WTC11 (cell line): Measurements from ENCODE around the gene PI4KB. TPM values are rescaled to one million over a fixed set of nuclear protein-coding genes. Genes with fewer than 3 reads are reported as not detected.

ENCODE experiments used
- ATAC-seq: fragments of 200-7000 bp; cut with Tn5 transposase; 2 replicates; pipeline ENCODE4 v1.10.0; 2021; ENCODE audit warnings: mild to moderate bottlenecking, moderate library complexity
- CTCF ChIA-PET: fragments of 300-600 bp; sonication (Branson Sonifier 250); formaldehyde crosslinking; loops from one replicate; lab custom pipeline; 2021; ENCODE audit warnings: antibody characterized with exemption; lab: Charles Lee
- POLR2A ChIA-PET: fragments of 350-600 bp; sonication (Branson Sonifier 250); formaldehyde crosslinking; loops from one replicate; lab custom pipeline; 2021; ENCODE audit warnings: antibody characterized with exemption; lab: Charles Lee
- DNase-seq: peaks from one replicate; pipeline ENCODE4 v3.0.0; 2021; ENCODE audit warnings: low spot score
- H3K27ac Mint-ChIP-seq: 2 replicates; pipeline ENCODE4 v1.8.0; 2021; ENCODE audit warnings: mixed read lengths
- H3K27me3 Mint-ChIP-seq: 2 replicates; pipeline ENCODE4 v1.8.0; 2021; ENCODE audit warnings: low read depth, mild to moderate bottlenecking, moderate library complexity, mixed read lengths
- H3K36me3 Mint-ChIP-seq: 2 replicates; pipeline ENCODE4 v1.8.0; 2021; ENCODE audit warnings: mixed read lengths
- H3K4me1 Mint-ChIP-seq: 2 replicates; pipeline ENCODE4 v1.8.0; 2022; ENCODE audit warnings: mixed read lengths
- H3K4me3 Mint-ChIP-seq: 2 replicates; pipeline ENCODE4 v1.8.0; 2021; ENCODE audit warnings: mild to moderate bottlenecking, moderate library complexity, mixed read lengths
- H3K9me3 Mint-ChIP-seq: 2 replicates; pipeline ENCODE4 v1.8.0; 2021; ENCODE audit warnings: mixed read lengths
- ARID4B ChIP-seq: sonication (generic); formaldehyde crosslinking; IDR thresholded peaks from 2 replicates; pipeline ENCODE4 v1.8.0; 2023; ENCODE audit warnings: missing genetic modification reagents, mild to moderate bottlenecking, borderline replicate concordance
- ATF2 ChIP-seq: sonication (generic); formaldehyde crosslinking; IDR thresholded peaks from 2 replicates; pipeline ENCODE4 v1.8.1; 2022; ENCODE audit warnings: low read depth, missing genetic modification reagents, borderline replicate concordance
- E2F5 ChIP-seq: sonication (generic); formaldehyde crosslinking; IDR thresholded peaks from 2 replicates; pipeline ENCODE4 v1.8.1; 2022; ENCODE audit warnings: mild to moderate bottlenecking, moderate library complexity, missing genetic modification reagents
- EMX1 ChIP-seq: fragments of 250-450 bp; sonication (Bioruptor Pico); IDR thresholded peaks from 2 replicates; pipeline ENCODE4 v1.8.0; 2021; ENCODE audit warnings: mild to moderate bottlenecking
- MYBL2 ChIP-seq: sonication (generic); formaldehyde crosslinking; IDR thresholded peaks from 2 replicates; pipeline ENCODE4 v1.8.1; 2023; ENCODE audit warnings: mild to moderate bottlenecking, moderate library complexity, missing genetic modification reagents
- NFATC4 ChIP-seq: fragments of 250-450 bp; sonication (Bioruptor Pico); IDR thresholded peaks from 2 replicates; pipeline ENCODE4 v1.9.0; 2021; ENCODE audit warnings: mild to moderate bottlenecking
- TEAD4 ChIP-seq: sonication (generic); formaldehyde crosslinking; IDR thresholded peaks from 2 replicates; pipeline ENCODE4 v1.8.0; 2022; ENCODE audit warnings: mild to moderate bottlenecking, missing genetic modification reagents
- TP53 ChIP-seq: sonication (generic); formaldehyde crosslinking; IDR thresholded peaks from 2 replicates; pipeline ENCODE4 v1.8.1; 2023; ENCODE audit warnings: mild to moderate bottlenecking, missing genetic modification reagents
- ZNF219 ChIP-seq: sonication (generic); formaldehyde crosslinking; IDR thresholded peaks from 2 replicates; pipeline ENCODE4 v1.8.0; 2023; ENCODE audit warnings: missing genetic modification reagents, mild to moderate bottlenecking, borderline replicate concordance
- ZNF317 ChIP-seq: sonication (generic); formaldehyde crosslinking; IDR thresholded peaks from 2 replicates; pipeline ENCODE4 v1.8.1; 2023; ENCODE audit warnings: low read depth, mild to moderate bottlenecking, moderate library complexity, missing genetic modification reagents, borderline replicate concordance
- total RNA-seq: library from RNA; stranded (reverse); gene quantifications from 3 replicates; pipeline ENCODE4 v1.2.3, GENCODE V29; 2021
- TF ChIP-seq, protein P1 (sequence below): fragments of 250-450 bp; sonication (Bioruptor Pico); conservative IDR thresholded peaks from 2 replicates; pipeline ENCODE4 v1.9.0; 2021; ENCODE audit warnings: mild to moderate bottlenecking
- TF ChIP-seq, protein P2 (sequence below): fragments of 250-450 bp; sonication (Bioruptor Pico); IDR thresholded peaks from 2 replicates; pipeline ENCODE4 v1.9.0; 2021; ENCODE audit warnings: mild to moderate bottlenecking
- TF ChIP-seq, protein P3 (sequence below): fragments of 250-450 bp; sonication (Bioruptor Pico); IDR thresholded peaks from 2 replicates; pipeline ENCODE4 v2.1.2; 2022; ENCODE audit warnings: mild to moderate bottlenecking, moderate library complexity
- TF ChIP-seq, protein P4 (sequence below): sonication (generic); formaldehyde crosslinking; IDR thresholded peaks from 2 replicates; pipeline ENCODE4 v1.8.1; 2023; ENCODE audit warnings: mild to moderate bottlenecking, missing genetic modification reagents, moderate library complexity
- TF ChIP-seq, protein P5 (sequence below): sonication (generic); formaldehyde crosslinking; conservative IDR thresholded peaks from 2 replicates; pipeline ENCODE4 v1.8.1; 2022; ENCODE audit warnings: mild to moderate bottlenecking, missing genetic modification reagents
- TF ChIP-seq, protein P6 (sequence below): fragments of 250-450 bp; sonication (Bioruptor Pico); IDR thresholded peaks from 2 replicates; pipeline ENCODE4 v1.9.0; 2021; ENCODE audit warnings: mild to moderate bottlenecking
- TF ChIP-seq, protein P7 (sequence below): sonication (generic); formaldehyde crosslinking; IDR thresholded peaks from 2 replicates; pipeline ENCODE4 v1.8.1; 2023; ENCODE audit warnings: mild to moderate bottlenecking, missing genetic modification reagents

Gene PI4KB
- total RNA-seq, 1 experiment from 2014 or later, result 33.6 TPM

DNA sequence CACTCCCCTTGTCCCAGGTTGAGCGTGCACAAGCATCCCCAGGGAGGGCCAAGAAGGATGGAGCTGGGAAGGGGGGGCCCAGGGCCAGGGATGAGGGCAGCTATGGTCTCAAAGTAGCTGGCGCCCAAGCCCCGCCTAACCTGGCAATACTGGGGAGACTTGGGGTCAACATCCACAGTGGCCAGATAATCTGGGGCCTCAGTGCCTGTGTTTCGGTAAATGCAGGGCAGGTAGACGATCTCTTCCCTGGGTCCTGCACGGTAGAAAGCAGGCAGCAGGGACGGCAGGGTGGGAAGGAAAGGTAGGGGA is 42.0 kb upstream of the PI4KB start:
- peaks cover 3% of the 10 kb centered on the region for H3K36me3 Mint-ChIP-seq
- no peak overlapping the region for H3K4me3 Mint-ChIP-seq
- no peaks in the 10 kb centered on the region for H3K27me3 Mint-ChIP-seq
- ATAC-seq (no peak), DNase-seq (no peak)
- ChIA-PET POLR2A (no interaction called here), CTCF (interaction anchor here (1.1 to 1.9 kb wide), 8 partner anchors 10 to 348 kb away, joined by 3 to 11 read pairs (median 4); partner anchors contain the start of genes CGN and PSMB4)
- H3K27ac Mint-ChIP-seq, result no peak overlapping the region
- peaks cover 24% of the 10 kb centered on the region for H3K4me1 Mint-ChIP-seq
- H3K9me3 Mint-ChIP-seq, result peaks cover under 1% of the 10 kb centered on the region
- no peak for TF ChIP-seq ATF2 (CRISPR knock-in tag)
- TF ChIP-seq, protein P1, sequence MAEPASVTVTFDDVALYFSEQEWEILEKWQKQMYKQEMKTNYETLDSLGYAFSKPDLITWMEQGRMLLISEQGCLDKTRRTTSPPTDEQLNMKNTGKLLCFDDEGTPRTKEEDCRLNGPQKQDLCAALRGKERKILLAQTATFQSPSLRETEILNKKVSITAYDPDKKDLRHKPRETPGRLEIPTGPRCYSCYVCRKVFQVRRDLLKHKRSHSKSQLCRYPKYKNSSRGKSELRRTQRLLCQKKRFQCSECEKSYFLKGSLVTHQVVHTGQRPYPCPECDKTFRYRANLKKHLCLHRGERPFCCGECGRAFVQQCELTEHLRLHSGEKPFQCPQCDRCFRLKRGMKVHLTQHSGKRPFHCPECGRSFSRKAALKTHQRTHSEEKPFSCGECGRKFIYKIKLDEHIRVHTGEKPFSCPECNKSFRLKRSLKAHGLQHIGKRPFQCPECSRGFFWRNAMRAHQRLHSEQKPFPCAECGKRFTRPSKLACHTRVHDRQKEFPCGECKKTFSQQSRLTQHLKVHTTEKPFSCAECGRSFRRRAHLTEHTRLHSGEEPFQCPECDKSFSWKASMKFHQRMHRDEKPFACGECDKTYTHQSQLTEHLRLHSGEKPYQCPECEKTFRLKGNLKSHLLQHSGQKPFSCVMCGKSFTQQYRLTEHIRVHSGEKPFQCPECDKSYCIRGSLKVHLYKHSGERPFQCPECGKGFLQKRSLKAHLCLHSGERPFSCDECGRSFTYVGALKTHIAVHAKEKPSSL, result no peak
- no peak for TF ChIP-seq E2F5 (CRISPR knock-in tag)
- TF ChIP-seq, protein P2, sequence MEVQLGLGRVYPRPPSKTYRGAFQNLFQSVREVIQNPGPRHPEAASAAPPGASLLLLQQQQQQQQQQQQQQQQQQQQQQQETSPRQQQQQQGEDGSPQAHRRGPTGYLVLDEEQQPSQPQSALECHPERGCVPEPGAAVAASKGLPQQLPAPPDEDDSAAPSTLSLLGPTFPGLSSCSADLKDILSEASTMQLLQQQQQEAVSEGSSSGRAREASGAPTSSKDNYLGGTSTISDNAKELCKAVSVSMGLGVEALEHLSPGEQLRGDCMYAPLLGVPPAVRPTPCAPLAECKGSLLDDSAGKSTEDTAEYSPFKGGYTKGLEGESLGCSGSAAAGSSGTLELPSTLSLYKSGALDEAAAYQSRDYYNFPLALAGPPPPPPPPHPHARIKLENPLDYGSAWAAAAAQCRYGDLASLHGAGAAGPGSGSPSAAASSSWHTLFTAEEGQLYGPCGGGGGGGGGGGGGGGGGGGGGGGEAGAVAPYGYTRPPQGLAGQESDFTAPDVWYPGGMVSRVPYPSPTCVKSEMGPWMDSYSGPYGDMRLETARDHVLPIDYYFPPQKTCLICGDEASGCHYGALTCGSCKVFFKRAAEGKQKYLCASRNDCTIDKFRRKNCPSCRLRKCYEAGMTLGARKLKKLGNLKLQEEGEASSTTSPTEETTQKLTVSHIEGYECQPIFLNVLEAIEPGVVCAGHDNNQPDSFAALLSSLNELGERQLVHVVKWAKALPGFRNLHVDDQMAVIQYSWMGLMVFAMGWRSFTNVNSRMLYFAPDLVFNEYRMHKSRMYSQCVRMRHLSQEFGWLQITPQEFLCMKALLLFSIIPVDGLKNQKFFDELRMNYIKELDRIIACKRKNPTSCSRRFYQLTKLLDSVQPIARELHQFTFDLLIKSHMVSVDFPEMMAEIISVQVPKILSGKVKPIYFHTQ (CRISPR knock-in tag), result no peak
- no peak for TF ChIP-seq ZNF219
- no peak for TF ChIP-seq TP53 (CRISPR knock-in tag)
- TF ChIP-seq NFATC4, result no peak
- TF ChIP-seq, protein P3, sequence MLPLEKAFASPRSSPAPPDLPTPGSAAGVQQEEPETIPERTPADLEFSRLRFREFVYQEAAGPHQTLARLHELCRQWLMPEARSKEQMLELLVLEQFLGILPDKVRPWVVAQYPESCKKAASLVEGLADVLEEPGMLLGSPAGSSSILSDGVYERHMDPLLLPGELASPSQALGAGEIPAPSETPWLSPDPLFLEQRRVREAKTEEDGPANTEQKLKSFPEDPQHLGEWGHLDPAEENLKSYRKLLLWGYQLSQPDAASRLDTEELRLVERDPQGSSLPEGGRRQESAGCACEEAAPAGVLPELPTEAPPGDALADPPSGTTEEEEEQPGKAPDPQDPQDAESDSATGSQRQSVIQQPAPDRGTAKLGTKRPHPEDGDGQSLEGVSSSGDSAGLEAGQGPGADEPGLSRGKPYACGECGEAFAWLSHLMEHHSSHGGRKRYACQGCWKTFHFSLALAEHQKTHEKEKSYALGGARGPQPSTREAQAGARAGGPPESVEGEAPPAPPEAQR, result no peak
- no peak for TF ChIP-seq ZNF317 (CRISPR knock-in tag)
- TF ChIP-seq, protein P4, sequence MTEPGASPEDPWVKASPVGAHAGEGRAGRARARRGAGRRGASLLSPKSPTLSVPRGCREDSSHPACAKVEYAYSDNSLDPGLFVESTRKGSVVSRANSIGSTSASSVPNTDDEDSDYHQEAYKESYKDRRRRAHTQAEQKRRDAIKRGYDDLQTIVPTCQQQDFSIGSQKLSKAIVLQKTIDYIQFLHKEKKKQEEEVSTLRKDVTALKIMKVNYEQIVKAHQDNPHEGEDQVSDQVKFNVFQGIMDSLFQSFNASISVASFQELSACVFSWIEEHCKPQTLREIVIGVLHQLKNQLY, result no peak
- TF ChIP-seq, protein P5, sequence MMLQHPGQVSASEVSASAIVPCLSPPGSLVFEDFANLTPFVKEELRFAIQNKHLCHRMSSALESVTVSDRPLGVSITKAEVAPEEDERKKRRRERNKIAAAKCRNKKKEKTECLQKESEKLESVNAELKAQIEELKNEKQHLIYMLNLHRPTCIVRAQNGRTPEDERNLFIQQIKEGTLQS, result no peak
- TF ChIP-seq ARID4B (CRISPR knock-in tag), result no peak
- no peak for TF ChIP-seq TEAD4 (CRISPR knock-in tag)
- TF ChIP-seq, protein P6, sequence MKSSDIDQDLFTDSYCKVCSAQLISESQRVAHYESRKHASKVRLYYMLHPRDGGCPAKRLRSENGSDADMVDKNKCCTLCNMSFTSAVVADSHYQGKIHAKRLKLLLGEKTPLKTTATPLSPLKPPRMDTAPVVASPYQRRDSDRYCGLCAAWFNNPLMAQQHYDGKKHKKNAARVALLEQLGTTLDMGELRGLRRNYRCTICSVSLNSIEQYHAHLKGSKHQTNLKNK, result no peak
- TF ChIP-seq, protein P7, sequence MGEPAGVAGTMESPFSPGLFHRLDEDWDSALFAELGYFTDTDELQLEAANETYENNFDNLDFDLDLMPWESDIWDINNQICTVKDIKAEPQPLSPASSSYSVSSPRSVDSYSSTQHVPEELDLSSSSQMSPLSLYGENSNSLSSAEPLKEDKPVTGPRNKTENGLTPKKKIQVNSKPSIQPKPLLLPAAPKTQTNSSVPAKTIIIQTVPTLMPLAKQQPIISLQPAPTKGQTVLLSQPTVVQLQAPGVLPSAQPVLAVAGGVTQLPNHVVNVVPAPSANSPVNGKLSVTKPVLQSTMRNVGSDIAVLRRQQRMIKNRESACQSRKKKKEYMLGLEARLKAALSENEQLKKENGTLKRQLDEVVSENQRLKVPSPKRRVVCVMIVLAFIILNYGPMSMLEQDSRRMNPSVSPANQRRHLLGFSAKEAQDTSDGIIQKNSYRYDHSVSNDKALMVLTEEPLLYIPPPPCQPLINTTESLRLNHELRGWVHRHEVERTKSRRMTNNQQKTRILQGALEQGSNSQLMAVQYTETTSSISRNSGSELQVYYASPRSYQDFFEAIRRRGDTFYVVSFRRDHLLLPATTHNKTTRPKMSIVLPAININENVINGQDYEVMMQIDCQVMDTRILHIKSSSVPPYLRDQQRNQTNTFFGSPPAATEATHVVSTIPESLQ, result no peak
- TF ChIP-seq EMX1 (CRISPR knock-in tag), result no peak
- TF ChIP-seq MYBL2, result no peak
